ENCODE results near the gene VPS72.

Gene VPS72

DNA sequence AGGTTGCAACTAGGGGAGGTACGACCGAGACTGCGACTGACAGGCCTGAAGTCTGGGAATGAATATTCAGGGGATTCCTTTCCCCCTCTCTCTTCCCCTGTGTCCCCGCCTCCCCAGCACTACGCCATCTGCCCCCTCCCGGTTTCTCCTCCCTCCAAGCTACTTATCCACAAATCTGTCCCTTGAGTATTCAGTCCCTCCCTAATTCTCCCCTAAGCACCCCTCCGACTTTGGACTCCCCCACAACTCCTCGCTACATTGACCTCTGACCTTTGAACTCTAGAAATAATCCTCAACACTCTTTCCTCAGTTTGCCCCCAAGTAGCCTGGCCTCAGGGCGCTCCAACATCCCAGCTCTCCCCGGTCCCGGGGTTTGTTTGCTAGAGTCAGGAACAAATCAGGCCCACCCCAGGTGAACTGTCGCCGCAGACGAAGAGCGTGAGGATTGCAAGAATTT, 24.7 kb downstream of the VPS72 start (continued):
- TF ChIP-seq SP3 (tag by site-specific recombination; IDR thresholded peaks at IDR 0.05) (peak; percentile 73; the same call in 1 of the 2 replicates), ZNF626 (tag by site-specific recombination; IDR thresholded peaks at IDR 0.05) (no peak), ZNF837 (tag by site-specific recombination; IDR thresholded peaks at IDR 0.05) (no peak), SCRT2 (tag by site-specific recombination; IDR thresholded peaks at IDR 0.05) (no peak), ZNF571 (tag by site-specific recombination; IDR thresholded peaks at IDR 0.05) (no peak), ZNF335 (tag by site-specific recombination; conservative IDR thresholded peaks at IDR 0.05) (peak; percentile 99), ZEB2 (tag by site-specific recombination; IDR thresholded peaks at IDR 0.05) (peak; percentile 39; the same call in 1 of the 2 replicates), ZNF133 (tag by site-specific recombination; IDR thresholded peaks at IDR 0.05) (no peak), ZNF391 (tag by site-specific recombination; IDR thresholded peaks at IDR 0.05; ENCODE audit: borderline replicate concordance, low read depth) (no peak), ZNF2 (tag by site-specific recombination; IDR thresholded peaks at IDR 0.05) (no peak; the same call in 1 of the 2 replicates), ZNF624 (tag by site-specific recombination; IDR thresholded peaks at IDR 0.05) (no peak), ZNF354C (tag by site-specific recombination; IDR thresholded peaks at IDR 0.05; ENCODE audit: borderline replicate concordance, low read depth) (no peak), ZNF292 (tag by site-specific recombination; IDR thresholded peaks at IDR 0.05; ENCODE audit: borderline replicate concordance, low read depth) (no peak), ZNF610 (tag by site-specific recombination; IDR thresholded peaks at IDR 0.05; ENCODE audit: borderline replicate concordance) (no peak), BCL11A (tag by site-specific recombination; IDR thresholded peaks at IDR 0.05; ENCODE audit: low read depth) (peak; percentile 91), SP7 (tag by site-specific recombination; IDR thresholded peaks at IDR 0.05) (no peak; the same call in 1 of the 2 replicates), ZNF510 (tag by site-specific recombination; IDR thresholded peaks at IDR 0.05; ENCODE audit: insufficient replicate concordance) (no peak)
- TF ChIP-seq, protein P1, sequence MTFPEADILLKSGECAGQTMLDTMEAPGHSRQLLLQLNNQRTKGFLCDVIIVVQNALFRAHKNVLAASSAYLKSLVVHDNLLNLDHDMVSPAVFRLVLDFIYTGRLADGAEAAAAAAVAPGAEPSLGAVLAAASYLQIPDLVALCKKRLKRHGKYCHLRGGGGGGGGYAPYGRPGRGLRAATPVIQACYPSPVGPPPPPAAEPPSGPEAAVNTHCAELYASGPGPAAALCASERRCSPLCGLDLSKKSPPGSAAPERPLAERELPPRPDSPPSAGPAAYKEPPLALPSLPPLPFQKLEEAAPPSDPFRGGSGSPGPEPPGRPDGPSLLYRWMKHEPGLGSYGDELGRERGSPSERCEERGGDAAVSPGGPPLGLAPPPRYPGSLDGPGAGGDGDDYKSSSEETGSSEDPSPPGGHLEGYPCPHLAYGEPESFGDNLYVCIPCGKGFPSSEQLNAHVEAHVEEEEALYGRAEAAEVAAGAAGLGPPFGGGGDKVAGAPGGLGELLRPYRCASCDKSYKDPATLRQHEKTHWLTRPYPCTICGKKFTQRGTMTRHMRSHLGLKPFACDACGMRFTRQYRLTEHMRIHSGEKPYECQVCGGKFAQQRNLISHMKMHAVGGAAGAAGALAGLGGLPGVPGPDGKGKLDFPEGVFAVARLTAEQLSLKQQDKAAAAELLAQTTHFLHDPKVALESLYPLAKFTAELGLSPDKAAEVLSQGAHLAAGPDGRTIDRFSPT (tag by site-specific recombination; IDR thresholded peaks at IDR 0.05), result no peak
- TF ChIP-seq, protein P2, sequence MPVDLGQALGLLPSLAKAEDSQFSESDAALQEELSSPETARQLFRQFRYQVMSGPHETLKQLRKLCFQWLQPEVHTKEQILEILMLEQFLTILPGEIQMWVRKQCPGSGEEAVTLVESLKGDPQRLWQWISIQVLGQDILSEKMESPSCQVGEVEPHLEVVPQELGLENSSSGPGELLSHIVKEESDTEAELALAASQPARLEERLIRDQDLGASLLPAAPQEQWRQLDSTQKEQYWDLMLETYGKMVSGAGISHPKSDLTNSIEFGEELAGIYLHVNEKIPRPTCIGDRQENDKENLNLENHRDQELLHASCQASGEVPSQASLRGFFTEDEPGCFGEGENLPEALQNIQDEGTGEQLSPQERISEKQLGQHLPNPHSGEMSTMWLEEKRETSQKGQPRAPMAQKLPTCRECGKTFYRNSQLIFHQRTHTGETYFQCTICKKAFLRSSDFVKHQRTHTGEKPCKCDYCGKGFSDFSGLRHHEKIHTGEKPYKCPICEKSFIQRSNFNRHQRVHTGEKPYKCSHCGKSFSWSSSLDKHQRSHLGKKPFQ (tag by site-specific recombination; IDR thresholded peaks at IDR 0.05), result no peak
- TF ChIP-seq, protein P3, sequence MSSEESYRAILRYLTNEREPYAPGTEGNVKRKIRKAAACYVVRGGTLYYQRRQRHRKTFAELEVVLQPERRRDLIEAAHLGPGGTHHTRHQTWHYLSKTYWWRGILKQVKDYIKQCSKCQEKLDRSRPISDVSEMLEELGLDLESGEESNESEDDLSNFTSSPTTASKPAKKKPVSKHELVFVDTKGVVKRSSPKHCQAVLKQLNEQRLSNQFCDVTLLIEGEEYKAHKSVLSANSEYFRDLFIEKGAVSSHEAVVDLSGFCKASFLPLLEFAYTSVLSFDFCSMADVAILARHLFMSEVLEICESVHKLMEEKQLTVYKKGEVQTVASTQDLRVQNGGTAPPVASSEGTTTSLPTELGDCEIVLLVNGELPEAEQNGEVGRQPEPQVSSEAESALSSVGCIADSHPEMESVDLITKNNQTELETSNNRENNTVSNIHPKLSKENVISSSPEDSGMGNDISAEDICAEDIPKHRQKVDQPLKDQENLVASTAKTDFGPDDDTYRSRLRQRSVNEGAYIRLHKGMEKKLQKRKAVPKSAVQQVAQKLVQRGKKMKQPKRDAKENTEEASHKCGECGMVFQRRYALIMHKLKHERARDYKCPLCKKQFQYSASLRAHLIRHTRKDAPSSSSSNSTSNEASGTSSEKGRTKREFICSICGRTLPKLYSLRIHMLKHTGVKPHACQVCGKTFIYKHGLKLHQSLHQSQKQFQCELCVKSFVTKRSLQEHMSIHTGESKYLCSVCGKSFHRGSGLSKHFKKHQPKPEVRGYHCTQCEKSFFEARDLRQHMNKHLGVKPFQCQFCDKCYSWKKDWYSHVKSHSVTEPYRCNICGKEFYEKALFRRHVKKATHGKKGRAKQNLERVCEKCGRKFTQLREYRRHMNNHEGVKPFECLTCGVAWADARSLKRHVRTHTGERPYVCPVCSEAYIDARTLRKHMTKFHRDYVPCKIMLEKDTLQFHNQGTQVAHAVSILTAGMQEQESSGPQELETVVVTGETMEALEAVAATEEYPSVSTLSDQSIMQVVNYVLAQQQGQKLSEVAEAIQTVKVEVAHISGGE (tag by site-specific recombination; conservative IDR thresholded peaks at IDR 0.05; ENCODE audit: low read depth), result no peak
- TF ChIP-seq, protein P4, sequence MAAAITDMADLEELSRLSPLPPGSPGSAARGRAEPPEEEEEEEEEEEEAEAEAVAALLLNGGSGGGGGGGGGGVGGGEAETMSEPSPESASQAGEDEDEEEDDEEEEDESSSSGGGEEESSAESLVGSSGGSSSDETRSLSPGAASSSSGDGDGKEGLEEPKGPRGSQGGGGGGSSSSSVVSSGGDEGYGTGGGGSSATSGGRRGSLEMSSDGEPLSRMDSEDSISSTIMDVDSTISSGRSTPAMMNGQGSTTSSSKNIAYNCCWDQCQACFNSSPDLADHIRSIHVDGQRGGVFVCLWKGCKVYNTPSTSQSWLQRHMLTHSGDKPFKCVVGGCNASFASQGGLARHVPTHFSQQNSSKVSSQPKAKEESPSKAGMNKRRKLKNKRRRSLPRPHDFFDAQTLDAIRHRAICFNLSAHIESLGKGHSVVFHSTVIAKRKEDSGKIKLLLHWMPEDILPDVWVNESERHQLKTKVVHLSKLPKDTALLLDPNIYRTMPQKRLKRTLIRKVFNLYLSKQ (tag by site-specific recombination; IDR thresholded peaks at IDR 0.05; ENCODE audit: borderline replicate concordance), result no peak
- TF ChIP-seq, protein P5, sequence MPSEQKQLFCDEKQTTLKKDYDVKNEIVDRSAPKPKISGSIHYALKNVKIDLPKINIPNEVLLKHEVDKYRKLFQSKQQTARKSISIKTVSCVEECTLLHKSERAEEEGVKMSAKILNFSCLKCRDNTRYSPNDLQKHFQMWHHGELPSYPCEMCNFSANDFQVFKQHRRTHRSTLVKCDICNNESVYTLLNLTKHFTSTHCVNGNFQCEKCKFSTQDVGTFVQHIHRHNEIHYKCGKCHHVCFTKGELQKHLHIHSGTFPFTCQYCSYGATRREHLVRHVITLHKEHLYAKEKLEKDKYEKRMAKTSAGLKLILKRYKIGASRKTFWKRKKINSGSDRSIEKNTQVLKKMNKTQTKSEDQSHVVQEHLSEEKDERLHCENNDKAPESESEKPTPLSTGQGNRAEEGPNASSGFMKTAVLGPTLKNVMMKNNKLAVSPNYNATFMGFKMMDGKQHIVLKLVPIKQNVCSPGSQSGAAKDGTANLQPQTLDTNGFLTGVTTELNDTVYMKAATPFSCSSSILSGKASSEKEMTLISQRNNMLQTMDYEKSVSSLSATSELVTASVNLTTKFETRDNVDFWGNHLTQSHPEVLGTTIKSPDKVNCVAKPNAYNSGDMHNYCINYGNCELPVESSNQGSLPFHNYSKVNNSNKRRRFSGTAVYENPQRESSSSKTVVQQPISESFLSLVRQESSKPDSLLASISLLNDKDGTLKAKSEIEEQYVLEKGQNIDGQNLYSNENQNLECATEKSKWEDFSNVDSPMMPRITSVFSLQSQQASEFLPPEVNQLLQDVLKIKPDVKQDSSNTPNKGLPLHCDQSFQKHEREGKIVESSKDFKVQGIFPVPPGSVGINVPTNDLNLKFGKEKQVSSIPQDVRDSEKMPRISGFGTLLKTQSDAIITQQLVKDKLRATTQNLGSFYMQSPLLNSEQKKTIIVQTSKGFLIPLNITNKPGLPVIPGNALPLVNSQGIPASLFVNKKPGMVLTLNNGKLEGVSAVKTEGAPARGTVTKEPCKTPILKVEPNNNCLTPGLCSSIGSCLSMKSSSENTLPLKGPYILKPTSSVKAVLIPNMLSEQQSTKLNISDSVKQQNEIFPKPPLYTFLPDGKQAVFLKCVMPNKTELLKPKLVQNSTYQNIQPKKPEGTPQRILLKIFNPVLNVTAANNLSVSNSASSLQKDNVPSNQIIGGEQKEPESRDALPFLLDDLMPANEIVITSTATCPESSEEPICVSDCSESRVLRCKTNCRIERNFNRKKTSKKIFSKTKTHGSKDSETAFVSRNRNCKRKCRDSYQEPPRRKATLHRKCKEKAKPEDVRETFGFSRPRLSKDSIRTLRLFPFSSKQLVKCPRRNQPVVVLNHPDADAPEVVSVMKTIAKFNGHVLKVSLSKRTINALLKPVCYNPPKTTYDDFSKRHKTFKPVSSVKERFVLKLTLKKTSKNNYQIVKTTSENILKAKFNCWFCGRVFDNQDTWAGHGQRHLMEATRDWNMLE (tag by site-specific recombination; conservative IDR thresholded peaks at IDR 0.05; ENCODE audit: low read depth), result no peak; the same call in 1 of the 2 replicates
- TF ChIP-seq, protein P6, sequence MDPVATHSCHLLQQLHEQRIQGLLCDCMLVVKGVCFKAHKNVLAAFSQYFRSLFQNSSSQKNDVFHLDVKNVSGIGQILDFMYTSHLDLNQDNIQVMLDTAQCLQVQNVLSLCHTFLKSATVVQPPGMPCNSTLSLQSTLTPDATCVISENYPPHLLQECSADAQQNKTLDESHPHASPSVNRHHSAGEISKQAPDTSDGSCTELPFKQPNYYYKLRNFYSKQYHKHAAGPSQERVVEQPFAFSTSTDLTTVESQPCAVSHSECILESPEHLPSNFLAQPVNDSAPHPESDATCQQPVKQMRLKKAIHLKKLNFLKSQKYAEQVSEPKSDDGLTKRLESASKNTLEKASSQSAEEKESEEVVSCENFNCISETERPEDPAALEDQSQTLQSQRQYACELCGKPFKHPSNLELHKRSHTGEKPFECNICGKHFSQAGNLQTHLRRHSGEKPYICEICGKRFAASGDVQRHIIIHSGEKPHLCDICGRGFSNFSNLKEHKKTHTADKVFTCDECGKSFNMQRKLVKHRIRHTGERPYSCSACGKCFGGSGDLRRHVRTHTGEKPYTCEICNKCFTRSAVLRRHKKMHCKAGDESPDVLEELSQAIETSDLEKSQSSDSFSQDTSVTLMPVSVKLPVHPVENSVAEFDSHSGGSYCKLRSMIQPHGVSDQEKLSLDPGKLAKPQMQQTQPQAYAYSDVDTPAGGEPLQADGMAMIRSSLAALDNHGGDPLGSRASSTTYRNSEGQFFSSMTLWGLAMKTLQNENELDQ (tag by site-specific recombination; IDR thresholded peaks at IDR 0.05; ENCODE audit: low read depth), result no peak
